Naive thymus-derived CD4-positive, alpha-beta T cell (primary cell): ENCODE measurements around the gene CCSER1. TPM values are rescaled to one million over a fixed set of nuclear protein-coding genes. Genes with fewer than 3 reads are reported as not detected.
"Not testable (repeated sequence)": the region's sequence is repeated elsewhere in the genome, so short reads cannot be mapped to it uniquely, and the experiment has no call there.

Experiments used
- ATAC-seq: fragments of 150-1000 bp; cut with Tn5 transposase; 2 replicates; pipeline ENCODE4 v1.10.0; 2021; ENCODE audit warnings: mild to moderate bottlenecking, moderate library complexity
- CTCF ChIA-PET: fragments of 350-600 bp; sonication (Branson Sonifier 250); formaldehyde crosslinking; loops from one replicate; lab custom pipeline; 2021; ENCODE audit warnings: antibody characterized with exemption; lab: Charles Lee
- POLR2A ChIA-PET: fragments of 350-600 bp; sonication (Branson Sonifier 250); formaldehyde crosslinking; loops from one replicate; lab custom pipeline; 2021; ENCODE audit warnings: antibody characterized with exemption, inconsistent platforms; lab: Charles Lee
- DNase-seq, 9 donors: peaks; one replicate each; pipeline versions ENCODE4 v3.0.0 to v3.0.0-alpha.2; 2020 to 2022; ENCODE audit warnings: mixed read lengths in 1 of 9
- H3K27ac ChIP-seq: one replicate; pipeline ENCODE4 v1.7.0; 2013; ENCODE audit warnings: mild to moderate bottlenecking, low read depth, low read length, moderate library complexity
- H3K27me3 ChIP-seq, 2 donors: one replicate each; pipeline ENCODE4 v1.7.0; 2013; ENCODE audit warnings: low read length in 2 of 2, mild to moderate bottlenecking in 2 of 2, moderate library complexity in 2 of 2; ENCODE audit not compliant: control insufficient read depth in 2 of 2, insufficient read depth in 2 of 2
- H3K36me3 ChIP-seq, 3 experiments: 1 replicate in 2 of 3; 2 replicates in 1 of 3; pipeline ENCODE4 v1.7.0; 2013; ENCODE audit warnings: low read length in 3 of 3, mild to moderate bottlenecking in 3 of 3, moderate library complexity in 1 of 3; ENCODE audit not compliant: insufficient read depth in 3 of 3, control insufficient read depth in 2 of 3
- H3K4me1 ChIP-seq, 2 donors: one replicate each; pipeline ENCODE4 v1.7.0; 2013; ENCODE audit warnings: low read length in 2 of 2, mild to moderate bottlenecking in 2 of 2, moderate library complexity in 1 of 2; ENCODE audit not compliant: control insufficient read depth in 2 of 2, insufficient read depth in 2 of 2
- H3K4me3 ChIP-seq: 2 replicates; pipeline ENCODE4 v1.7.0; 2013; ENCODE audit warnings: mild to moderate bottlenecking, low read length
- H3K9me3 ChIP-seq, 3 experiments: 1 replicate in 2 of 3; 2 replicates in 1 of 3; pipeline ENCODE4 v1.7.0; 2013; ENCODE audit warnings: low read length in 3 of 3; ENCODE audit not compliant: control insufficient read depth in 2 of 3
- H3K27ac Mint-ChIP-seq, 9 donors: one replicate each; pipeline ENCODE4 v1.8.0; 2020 to 2022; ENCODE audit warnings: mixed read lengths in 9 of 9, mild to moderate bottlenecking in 8 of 9, moderate library complexity in 5 of 9, inconsistent platforms in 2 of 9
- H3K27me3 Mint-ChIP-seq, 5 donors: one replicate each; pipeline ENCODE4 v1.8.0; 2021 to 2022; ENCODE audit warnings: mixed read lengths in 5 of 5, mild to moderate bottlenecking in 1 of 5
- H3K36me3 Mint-ChIP-seq, 5 donors: one replicate each; pipeline ENCODE4 v1.8.0; 2020 to 2022; ENCODE audit warnings: mixed read lengths in 5 of 5, mild to moderate bottlenecking in 3 of 5, inconsistent platforms in 1 of 5
- H3K4me1 Mint-ChIP-seq, 7 donors: one replicate each; pipeline ENCODE4 v1.8.0; 2020 to 2022; ENCODE audit warnings: mixed read lengths in 7 of 7, mild to moderate bottlenecking in 3 of 7, inconsistent platforms in 1 of 7
- H3K4me3 Mint-ChIP-seq, 10 donors: one replicate each; pipeline ENCODE4 v1.8.0; 2020 to 2022; ENCODE audit warnings: mild to moderate bottlenecking in 10 of 10, mixed read lengths in 10 of 10, moderate library complexity in 6 of 10, inconsistent platforms in 2 of 10
- H3K9me3 Mint-ChIP-seq, 11 donors: one replicate each; pipeline ENCODE4 v1.8.0; 2020 to 2022; ENCODE audit warnings: mixed read lengths in 11 of 11, mild to moderate bottlenecking in 4 of 11, inconsistent platforms in 1 of 11, moderate library complexity in 1 of 11
- intact Hi-C, 2 donors: fragments of 100-400 bp; cut with micrococcal nuclease; formaldehyde crosslinking; loops; one replicate each; pipeline ENCODE4 v1.15.1; 2023
- polyA plus RNA-seq, 2 donors: library from polyadenylated mRNA; unstranded; fragments of 300-500 nt; fragmentation: Illumina TruSeq; gene quantifications; one replicate each; pipeline ENCODE4 v1.2.3, GENCODE V29; 2021
- total RNA-seq, 6 experiments: library from RNA in 5 of 6; stranded (reverse) in 5 of 6; gene quantifications; 1 replicate in 5 of 6; 2 replicates in 1 of 6; pipeline ENCODE4 v1.2.3 and lab custom pipeline; 2021 to 2026

CCSER1 gene
- total and polyA plus RNA-seq, 7 experiments from 2014 or later, result 0.30 to 4.0 (median 1.4) TPM; not detected in 3

DNA sequence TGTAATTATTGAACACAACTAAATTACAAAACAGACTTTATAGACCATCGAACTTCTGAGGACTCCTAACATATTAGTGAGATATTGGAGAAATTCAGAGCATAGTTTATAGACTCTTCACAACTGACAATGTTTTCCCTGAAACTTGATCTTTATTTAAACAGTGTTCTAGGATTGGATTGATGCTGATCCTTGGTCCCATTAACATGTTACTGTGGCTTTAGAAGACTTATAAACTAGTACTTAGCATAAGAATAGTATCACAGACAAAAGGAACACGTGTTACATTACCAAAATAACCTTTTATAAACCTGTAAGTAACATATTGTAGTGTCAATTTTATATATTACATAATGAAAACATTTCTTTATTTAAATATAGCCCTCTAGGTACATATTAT is 689.6 kb downstream of the CCSER1 start:
- H3K9me3 ChIP-seq, result no peaks in the 10 kb centered on the region
- Mint-ChIP-seq H3K36me3 (no peaks in the 10 kb centered on the region), H3K4me3 (no peak overlapping the region), H3K4me1 (no peaks in the 10 kb centered on the region), H3K9me3 (peaks cover 3 to 19% (median 14%) of the 10 kb centered on the region in 11 donors), H3K27ac (no peak overlapping the region), H3K27me3 (no peaks in the 10 kb centered on the region)
- DNase-seq, result no peak
- no peaks in the 10 kb centered on the region for H3K36me3 ChIP-seq
- no peak for ATAC-seq
- intact Hi-C loops, result loop anchor here in 1 of 2 donors (10.0 kb wide), 1 partner anchor 62 kb away; no protein-coding TSS in a partner anchor
- no peaks in the 10 kb centered on the region for H3K27me3 ChIP-seq
- POLR2A ChIA-PET, result no interaction called here
- no peaks in the 10 kb centered on the region for H3K4me1 ChIP-seq
- H3K27ac ChIP-seq, result no peak overlapping the region
- CTCF ChIA-PET, result no interaction called here
- no peak overlapping the region for H3K4me3 ChIP-seq

DNA sequence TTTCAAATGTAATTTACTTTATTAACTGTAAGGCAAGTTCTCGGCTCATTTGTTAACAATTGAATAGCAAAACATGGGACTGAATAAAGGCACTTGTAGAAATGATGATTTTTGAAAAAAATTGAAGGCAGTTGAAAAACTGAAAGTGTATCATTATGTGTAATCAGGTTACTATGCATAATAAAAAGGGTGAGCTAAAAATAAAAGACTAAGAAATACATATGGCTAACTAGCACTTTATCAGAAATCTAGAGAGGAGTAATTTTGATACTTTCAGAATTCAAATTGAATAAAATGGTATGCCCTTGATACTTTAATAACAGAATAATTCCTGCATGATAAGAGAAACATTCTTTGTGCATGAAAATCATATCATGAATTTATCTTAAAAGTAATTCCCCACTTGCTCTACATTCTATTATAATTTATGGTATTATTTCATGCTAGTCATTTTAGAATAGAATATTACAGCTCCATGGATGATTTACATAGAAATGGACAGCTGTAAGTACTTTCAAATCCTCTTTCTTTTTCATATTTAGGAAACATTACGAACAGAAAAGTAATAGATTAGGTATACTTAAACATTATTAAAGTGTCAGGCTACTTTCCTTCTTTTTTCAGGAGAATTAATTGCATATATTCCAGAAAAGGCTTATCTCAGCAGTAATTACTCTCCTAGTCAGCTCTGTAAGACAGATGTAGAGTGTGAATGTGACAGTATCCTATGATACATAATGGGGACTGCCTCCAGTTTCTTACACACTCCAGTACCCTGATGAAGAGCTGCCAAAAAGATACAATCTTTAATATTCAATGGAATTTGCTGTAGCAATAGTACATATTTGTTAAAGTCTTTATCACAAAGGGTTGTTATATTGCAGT is 697.3 kb downstream of the CCSER1 start:
- H3K4me3 ChIP-seq, result no peak overlapping the region
- H3K36me3 ChIP-seq, result no peaks in the 10 kb centered on the region
- no peaks in the 10 kb centered on the region for H3K9me3 ChIP-seq
- H3K9me3 Mint-ChIP-seq, result peaks cover 0 to 8% (median 3%) of the 10 kb centered on the region in 11 donors
- no peak for DNase-seq
- H3K27me3 ChIP-seq, result no peaks in the 10 kb centered on the region
- no peak overlapping the region for H3K27ac ChIP-seq
- no peaks in the 10 kb centered on the region for H3K4me1 Mint-ChIP-seq
- no peaks in the 10 kb centered on the region for H3K27me3 Mint-ChIP-seq
- ChIA-PET CTCF (no interaction called here), POLR2A (no interaction called here)
- H3K4me1 ChIP-seq, result no peaks in the 10 kb centered on the region
- no peak overlapping the region for H3K27ac Mint-ChIP-seq
- no peak overlapping the region for H3K4me3 Mint-ChIP-seq
- no peak for ATAC-seq
- intact Hi-C loops, result no loop called here
- no peaks in the 10 kb centered on the region for H3K36me3 Mint-ChIP-seq

DNA sequence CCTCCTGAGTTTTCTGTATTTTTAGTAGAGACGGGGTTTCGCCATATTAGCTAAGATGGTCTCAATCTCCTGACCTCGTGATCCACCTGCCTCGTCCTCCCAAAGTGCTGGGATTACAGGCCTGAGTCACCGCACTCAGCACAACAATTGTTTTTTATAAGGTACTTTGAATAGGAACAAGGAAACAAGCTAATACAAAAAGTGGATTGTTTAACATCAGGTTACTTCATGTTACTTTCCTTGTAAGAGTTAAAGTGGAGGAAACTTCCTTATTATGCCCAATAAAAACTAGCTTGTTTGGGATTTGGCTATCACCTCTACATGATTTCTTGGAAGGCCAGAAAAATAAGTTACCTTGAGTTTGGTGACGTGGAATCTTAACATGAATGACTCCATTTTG is 698.7 kb downstream of the CCSER1 start:
- peaks cover 0 to 8% (median 2%) of the 10 kb centered on the region in 11 donors for H3K9me3 Mint-ChIP-seq
- Histone ChIP-seq H3K27ac (no peak overlapping the region), H3K36me3 (no peaks in the 10 kb centered on the region), H3K27me3 (no peaks in the 10 kb centered on the region), H3K9me3 (no peaks in the 10 kb centered on the region), H3K4me1 (no peaks in the 10 kb centered on the region), H3K4me3 (no peak overlapping the region)
- intact Hi-C loops, result no loop called here
- H3K4me1 Mint-ChIP-seq, result no peaks in the 10 kb centered on the region
- no peaks in the 10 kb centered on the region for H3K36me3 Mint-ChIP-seq
- ATAC-seq, result no peak
- DNase-seq, result no peak
- H3K27me3 Mint-ChIP-seq, result no peaks in the 10 kb centered on the region
- CTCF ChIA-PET, result no interaction called here
- POLR2A ChIA-PET, result no interaction called here
- H3K4me3 Mint-ChIP-seq, result no peak overlapping the region
- no peak overlapping the region for H3K27ac Mint-ChIP-seq

DNA sequence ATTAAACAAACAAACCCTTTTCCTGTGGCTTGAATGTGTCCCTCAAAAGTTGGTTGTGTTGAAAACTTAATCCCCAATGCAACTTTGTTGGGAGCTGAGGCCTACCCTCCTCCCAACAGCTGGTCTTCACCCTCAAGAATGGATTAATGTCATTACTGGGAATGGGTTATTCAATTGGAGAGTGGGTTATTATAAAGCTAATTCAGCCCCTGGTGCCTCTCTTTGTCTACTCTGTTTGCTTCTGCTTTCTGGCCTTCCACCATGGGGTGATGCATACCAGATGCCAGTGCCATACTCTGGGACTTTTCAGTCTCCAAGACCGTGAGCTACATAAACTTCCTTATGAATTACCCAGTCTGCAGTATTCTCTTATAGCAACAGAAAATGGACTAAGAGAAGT is 706.5 kb downstream of the CCSER1 start:
- H3K36me3 Mint-ChIP-seq, result no peaks in the 10 kb centered on the region
- intact Hi-C loops, result no loop called here

DNA sequence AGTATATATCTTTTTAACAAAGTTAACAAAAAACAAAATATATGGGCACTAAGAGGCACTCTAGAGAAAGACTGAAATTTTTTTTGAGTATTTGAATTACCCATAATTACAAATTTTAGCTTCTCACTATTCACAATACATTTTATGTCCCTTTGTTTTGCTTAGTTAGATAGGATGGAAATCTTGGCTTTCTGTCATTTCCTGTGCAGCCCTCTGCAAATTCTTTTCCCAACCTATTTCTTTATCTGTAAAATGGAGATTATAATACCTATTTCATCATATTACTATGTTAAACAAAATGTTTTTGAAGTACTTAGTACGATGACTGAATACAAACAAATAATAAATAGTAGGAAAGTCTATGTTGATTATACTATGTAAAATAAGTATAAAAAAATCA is 710.0 kb downstream of the CCSER1 start:
- no peaks in the 10 kb centered on the region for H3K9me3 ChIP-seq
- peaks cover 0 to 1% (median 0%) of the 10 kb centered on the region in 11 donors for H3K9me3 Mint-ChIP-seq
- no peaks in the 10 kb centered on the region for H3K4me1 Mint-ChIP-seq
- H3K36me3 ChIP-seq, result no peaks in the 10 kb centered on the region
- DNase-seq (no peak), ATAC-seq (no peak)
- no peak overlapping the region for H3K27ac Mint-ChIP-seq
- ChIA-PET POLR2A (no interaction called here), CTCF (no interaction called here)
- no peak overlapping the region for H3K27ac ChIP-seq
- H3K27me3 ChIP-seq, result no peaks in the 10 kb centered on the region
- H3K4me1 ChIP-seq, result no peaks in the 10 kb centered on the region
- no peak overlapping the region for H3K4me3 Mint-ChIP-seq
- H3K27me3 Mint-ChIP-seq, result no peaks in the 10 kb centered on the region
- no peak overlapping the region for H3K4me3 ChIP-seq
- H3K36me3 Mint-ChIP-seq, result no peaks in the 10 kb centered on the region
- intact Hi-C loops, result no loop called here

More for the DNA sequence above, 706.5 kb downstream of the CCSER1 start:
- no peaks in the 10 kb centered on the region for H3K9me3 ChIP-seq
- ChIA-PET CTCF (no interaction called here), POLR2A (no interaction called here)
- DNase-seq, result no peak
- Mint-ChIP-seq H3K9me3 (peaks cover 0 to 4% (median 0%) of the 10 kb centered on the region in 11 donors), H3K4me1 (no peaks in the 10 kb centered on the region), H3K4me3 (no peak overlapping the region), H3K27ac (no peak overlapping the region), H3K27me3 (no peaks in the 10 kb centered on the region)
- no peaks in the 10 kb centered on the region for H3K4me1 ChIP-seq
- no peaks in the 10 kb centered on the region for H3K27me3 ChIP-seq
- no peaks in the 10 kb centered on the region for H3K36me3 ChIP-seq
- H3K27ac ChIP-seq, result no peak overlapping the region
- no peak overlapping the region for H3K4me3 ChIP-seq
- ATAC-seq, result no peak

DNA sequence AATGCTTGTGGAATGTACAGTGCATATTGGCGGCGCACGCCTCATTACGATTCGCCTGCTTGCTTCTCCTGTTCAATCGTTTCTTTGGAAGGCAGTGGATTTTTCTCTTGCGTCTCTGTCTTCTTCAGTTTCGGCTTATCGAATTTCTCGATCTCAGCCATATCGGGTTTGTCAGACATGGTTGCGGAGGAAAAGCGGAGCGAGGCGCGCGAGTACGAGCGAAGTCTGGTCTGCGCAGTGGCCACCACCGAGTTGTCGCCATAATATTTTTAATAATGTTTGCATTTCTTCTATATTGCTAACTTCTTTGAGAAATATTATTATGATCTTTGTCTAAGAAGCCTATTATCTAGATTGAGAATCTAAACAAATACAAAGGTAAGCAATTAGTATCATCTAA is 711.7 kb downstream of the CCSER1 start:
- H3K27ac ChIP-seq, H3K36me3 Mint-ChIP-seq, intact Hi-C loops, CTCF ChIA-PET, H3K4me3 Mint-ChIP-seq, H3K9me3 Mint-ChIP-seq, H3K9me3 ChIP-seq, H3K27me3 Mint-ChIP-seq, H3K4me1 ChIP-seq, H3K4me1 Mint-ChIP-seq, H3K4me3 ChIP-seq, POLR2A ChIA-PET, H3K27ac Mint-ChIP-seq, ATAC-seq, H3K36me3 ChIP-seq, DNase-seq, H3K27me3 ChIP-seq: not testable (repeated sequence)

DNA sequence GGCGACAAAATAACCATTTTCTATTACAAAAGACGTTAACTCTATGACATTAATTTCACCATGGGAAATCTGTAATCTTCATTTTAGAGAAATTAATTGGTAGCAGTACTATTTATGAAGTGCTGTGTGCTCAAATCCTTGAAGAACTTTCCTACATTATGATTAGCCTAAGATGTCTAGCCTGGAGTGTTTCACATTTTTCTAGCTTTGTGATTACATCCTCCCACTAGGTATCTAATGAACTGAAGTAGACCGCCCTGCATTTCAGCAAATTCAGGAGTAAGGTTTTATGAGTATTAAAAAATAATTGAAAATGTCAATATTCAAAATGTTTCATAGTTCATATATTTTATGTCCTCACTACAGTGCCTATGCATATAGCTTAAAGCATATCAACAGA is 713.1 kb downstream of the CCSER1 start:
- Mint-ChIP-seq H3K27me3 (no peaks in the 10 kb centered on the region), H3K36me3 (no peaks in the 10 kb centered on the region), H3K4me3 (no peak overlapping the region), H3K27ac (no peak overlapping the region), H3K9me3 (peaks cover 0 to 3% (median 0%) of the 10 kb centered on the region in 11 donors), H3K4me1 (no peaks in the 10 kb centered on the region)
- Histone ChIP-seq H3K9me3 (no peaks in the 10 kb centered on the region), H3K4me1 (no peaks in the 10 kb centered on the region), H3K36me3 (no peaks in the 10 kb centered on the region), H3K4me3 (no peak overlapping the region), H3K27ac (no peak overlapping the region), H3K27me3 (no peaks in the 10 kb centered on the region)
- ChIA-PET CTCF (no interaction called here), POLR2A (no interaction called here)
- ATAC-seq (no peak), DNase-seq (no peak)
- intact Hi-C loops, result no loop called here
